Measurements from ENCODE around the gene FRYL.
"Not testable (repeated sequence)": the region's sequence is repeated elsewhere in the genome, so short reads cannot be mapped to it uniquely, and the experiment has no call there.

Gene FRYL

GRCh38 chr4:48639807-48640206, 140.3 kb downstream of the FRYL start:
- H3K4me3 ChIP-seq (ENCODE audit: low read length): no peak overlapping the region
- no peak for TF ChIP-seq CTCF (conservative IDR thresholded peaks at IDR 0.05; ENCODE audit: low read depth, low read length)
- DNase-seq (ENCODE audit: low read depth): no peak

DNA sequence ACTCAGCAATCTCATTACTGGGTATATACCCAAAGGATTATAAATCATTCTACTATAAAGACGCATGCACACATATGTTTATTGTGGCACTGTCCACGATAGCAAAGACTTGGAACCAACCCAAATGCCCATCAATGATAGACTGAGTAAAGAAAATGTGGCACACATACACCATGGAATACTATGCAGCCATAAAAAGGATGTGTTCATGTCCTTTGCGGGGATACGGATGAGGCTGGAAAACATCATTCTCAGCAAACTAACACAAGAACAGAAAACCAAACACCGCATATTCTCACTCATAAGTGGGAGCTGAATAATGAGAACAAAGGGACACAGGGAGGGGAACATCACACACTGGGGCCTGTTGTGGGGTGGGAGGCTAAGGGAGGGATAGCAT, 141.5 kb downstream of the FRYL start:
- H3K4me3 ChIP-seq (ENCODE audit: low read length); DNase-seq (ENCODE audit: low read depth): not testable (repeated sequence)

GRCh38 chr4:48636911-48637310, 143.2 kb downstream of the FRYL start:
- no peak overlapping the region for H3K4me3 ChIP-seq (ENCODE audit: low read length)
- DNase-seq (ENCODE audit: low read depth): no peak
- no peak for TF ChIP-seq CTCF (conservative IDR thresholded peaks at IDR 0.05; ENCODE audit: low read depth, low read length)

- no peak for TF ChIP-seq CTCF (conservative IDR thresholded peaks at IDR 0.05; ENCODE audit: low read depth, low read length)
- DNase-seq (ENCODE audit: low read depth): no peak
These were observed 144.1 kb downstream of the FRYL start for GRCh38 chr4:48635980-48636379.

GRCh38 chr4:48635310-48635709, 144.8 kb downstream of the FRYL start:
- no peak for TF ChIP-seq CTCF (conservative IDR thresholded peaks at IDR 0.05; ENCODE audit: low read depth, low read length)
- no peak overlapping the region for H3K4me3 ChIP-seq (ENCODE audit: low read length)
- no peak for DNase-seq (ENCODE audit: low read depth)

More at GRCh38 chr4:48635980-48636379, 144.1 kb downstream of the FRYL start:
- H3K4me3 ChIP-seq (ENCODE audit: low read length): no peak overlapping the region

DNA sequence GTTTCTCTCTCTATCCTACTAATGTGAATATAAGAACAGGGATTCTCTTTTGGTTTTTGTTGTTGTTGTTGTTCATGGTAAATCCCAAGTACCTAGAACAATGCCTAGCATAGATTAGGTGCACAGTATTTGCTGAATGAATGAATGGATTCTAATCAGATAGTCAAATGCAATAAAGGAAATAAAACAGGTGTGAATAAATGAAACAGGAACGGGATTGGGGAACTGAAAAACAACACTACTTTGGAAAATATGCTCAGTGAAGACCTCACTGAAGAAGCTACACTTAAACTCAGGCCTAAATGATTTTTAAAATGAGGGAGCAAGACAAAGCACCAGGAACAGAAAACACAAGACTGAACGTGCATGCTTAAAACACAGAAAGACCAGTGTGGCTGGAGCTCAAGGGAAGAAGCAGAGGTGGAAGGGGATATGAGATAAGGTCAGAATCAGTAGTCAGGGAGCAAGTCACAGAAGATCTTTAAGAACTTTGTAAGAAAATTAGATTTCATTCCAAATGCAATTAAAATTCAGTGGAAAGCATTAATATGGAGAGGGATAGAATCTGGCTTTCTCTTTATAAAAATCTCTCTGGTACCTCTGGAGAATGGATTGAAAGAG, 145.3 kb downstream of the FRYL start:
- no peak overlapping the region for H3K4me3 ChIP-seq (ENCODE audit: low read length)
- no peak for DNase-seq (ENCODE audit: low read depth)
- TF ChIP-seq CTCF (conservative IDR thresholded peaks at IDR 0.05; ENCODE audit: low read depth, low read length): no peak

- H3K4me3 ChIP-seq (ENCODE audit: low read length): no peak overlapping the region
- TF ChIP-seq CTCF (conservative IDR thresholded peaks at IDR 0.05; ENCODE audit: low read depth, low read length): no peak
- DNase-seq (ENCODE audit: low read depth): no peak
These were observed 146.4 kb downstream of the FRYL start for GRCh38 chr4:48633657-48634056.

Measured in retinal pigment epithelial cell (primary cell).